Chondrocyte (in vitro differentiated cells): ENCODE results near the gene THUMPD2. TPM values are rescaled to one million over a fixed set of nuclear protein-coding genes. Genes with fewer than 3 reads are reported as not detected.

Source experiments
- DNase-seq: peaks from one replicate; pipeline ENCODE4 v3.0.0; 2021; ENCODE audit warnings: mixed read lengths, low spot score
- H3K27ac Mint-ChIP-seq: one replicate; pipeline ENCODE4 v1.8.0; 2021; ENCODE audit warnings: mild to moderate bottlenecking, moderate library complexity, mixed read lengths; ENCODE audit not compliant: unreplicated experiment
- H3K27me3 Mint-ChIP-seq: 2 replicates; pipeline ENCODE4 v1.8.0; 2021; ENCODE audit warnings: low read depth, mixed read lengths
- H3K36me3 Mint-ChIP-seq: 2 replicates; pipeline ENCODE4 v1.8.0; 2021; ENCODE audit warnings: low read depth, mixed read lengths
- H3K4me1 Mint-ChIP-seq: 2 replicates; pipeline ENCODE4 v1.8.0; 2021; ENCODE audit warnings: low read depth, mild to moderate bottlenecking, mixed read lengths
- H3K4me3 Mint-ChIP-seq: one replicate; pipeline ENCODE4 v1.8.0; 2021; ENCODE audit warnings: mild to moderate bottlenecking, moderate library complexity, mixed read lengths; ENCODE audit not compliant: unreplicated experiment
- H3K9me3 Mint-ChIP-seq: 2 replicates; pipeline ENCODE4 v1.8.0; 2021; ENCODE audit warnings: low read depth, mixed read lengths
- CTCF ChIP-seq: fragments of 200-600 bp; sonication (generic); IDR thresholded peaks from 2 replicates; pipeline ENCODE4 v1.5.0; 2021; ENCODE audit warnings: antibody characterized with exemption, mild to moderate bottlenecking, moderate library complexity
- total RNA-seq: library from RNA; stranded (reverse); gene quantifications from 3 replicates; pipeline ENCODE4 v1.2.1, GENCODE V29; 2021

THUMPD2 gene
- total RNA-seq, 1 donor from 2014 or later, result 8.2 TPM

- DNase-seq, result no peak
- Mint-ChIP-seq H3K27ac (no peak overlapping the region), H3K36me3 (peaks cover under 1% of the 10 kb centered on the region)
Measured at GRCh38 chr2:39720970-39721369, 58.1 kb downstream of the THUMPD2 start.

GRCh38 chr2:39719317-39719716 lies 59.7 kb downstream of the THUMPD2 start:
- no peak for TF ChIP-seq CTCF
- Mint-ChIP-seq H3K27me3 (no peaks in the 10 kb centered on the region), H3K27ac (no peak overlapping the region)

More at GRCh38 chr2:39720970-39721369, 58.1 kb downstream of the THUMPD2 start:
- Mint-ChIP-seq H3K4me1 (peaks cover 50% of the 10 kb centered on the region), H3K9me3 (peaks cover 3% of the 10 kb centered on the region), H3K4me3 (no peak overlapping the region), H3K27me3 (no peaks in the 10 kb centered on the region)
- TF ChIP-seq CTCF, result no peak

GRCh38 chr2:39718483-39718882 lies 60.6 kb downstream of the THUMPD2 start:
- H3K27me3 Mint-ChIP-seq, result no peaks in the 10 kb centered on the region
- H3K36me3 Mint-ChIP-seq, result peaks cover 2% of the 10 kb centered on the region
- H3K4me3 Mint-ChIP-seq, result no peak overlapping the region
- H3K9me3 Mint-ChIP-seq, result no peaks in the 10 kb centered on the region
- no peak for DNase-seq
- peaks cover 48% of the 10 kb centered on the region for H3K4me1 Mint-ChIP-seq
- H3K27ac Mint-ChIP-seq, result peak overlapping the region; percentile 60
- no peak for TF ChIP-seq CTCF

More at GRCh38 chr2:39719317-39719716, 59.7 kb downstream of the THUMPD2 start:
- DNase-seq, result no peak
- peaks cover 2% of the 10 kb centered on the region for H3K36me3 Mint-ChIP-seq
- H3K4me3 Mint-ChIP-seq, result no peak overlapping the region
- H3K4me1 Mint-ChIP-seq, result peaks cover 50% of the 10 kb centered on the region
- no peaks in the 10 kb centered on the region for H3K9me3 Mint-ChIP-seq

GRCh38 chr2:39717067-39717466 lies 62.0 kb downstream of the THUMPD2 start:
- peaks cover 48% of the 10 kb centered on the region for H3K4me1 Mint-ChIP-seq
- H3K36me3 Mint-ChIP-seq, result peaks cover 2% of the 10 kb centered on the region
- TF ChIP-seq CTCF, result no peak
- no peak overlapping the region for H3K27ac Mint-ChIP-seq
- no peaks in the 10 kb centered on the region for H3K27me3 Mint-ChIP-seq
- no peak for DNase-seq
- no peak overlapping the region for H3K4me3 Mint-ChIP-seq
- no peaks in the 10 kb centered on the region for H3K9me3 Mint-ChIP-seq

GRCh38 chr2:39715822-39716221 lies 63.2 kb downstream of the THUMPD2 start:
- Mint-ChIP-seq H3K27ac (no peak overlapping the region), H3K27me3 (no peaks in the 10 kb centered on the region), H3K4me3 (no peak overlapping the region), H3K4me1 (peaks cover 46% of the 10 kb centered on the region), H3K9me3 (no peaks in the 10 kb centered on the region), H3K36me3 (peaks cover 2% of the 10 kb centered on the region)
- no peak for DNase-seq
- no peak for TF ChIP-seq CTCF
